Measurements from ENCODE around the gene CYBC1. TPM values are rescaled to one million over a fixed set of nuclear protein-coding genes. Genes with fewer than 3 reads are reported as not detected.

The CYBC1 gene
- total and polyA plus RNA-seq, 2 of the 8 experiments (the other 6 are each of a cell fraction or from before 2014, with no cell fraction given) = 74.6 to 81.4 TPM

- TF ChIP-seq CHD7 (IDR thresholded peaks at IDR 0.05; ENCODE audit: insufficient replicate concordance, low read length) (no peak), USF2 (IDR thresholded peaks at IDR 0.05; ENCODE audit: low read length) (no peak), TAF7 (optimal IDR thresholded peaks at IDR 0.05; ENCODE audit: borderline replicate concordance, low read depth, low read length) (no peak), EP300 (IDR thresholded peaks at IDR 0.05; ENCODE audit: borderline replicate concordance in 1 of 2, low read depth in 2 of 2, low read length in 2 of 2) (no peak), RXRA (IDR thresholded peaks at IDR 0.05; ENCODE audit: insufficient read depth, low read depth, low read length) (no peak), HDAC2 (IDR thresholded peaks at IDR 0.05; ENCODE audit: borderline replicate concordance in 1 of 2, low read depth in 2 of 2, low read length in 2 of 2) (no peak), RNF2 (IDR thresholded peaks at IDR 0.05; ENCODE audit: borderline replicate concordance, low read depth, low read length, missing control alignments, poor library complexity, severe bottlenecking) (no peak)
These were observed 5.0 kb downstream of the CYBC1 start (continued) for GRCh38 chr17:82445542-82445941.

Data from H1 (cell line).